Chondrocyte (in vitro differentiated cells): ENCODE measurements around the gene HECA. TPM values are rescaled to one million over a fixed set of nuclear protein-coding genes. Genes with fewer than 3 reads are reported as not detected.
"Not testable (repeated sequence)": the region's sequence is repeated elsewhere in the genome, so short reads cannot be mapped to it uniquely, and the experiment has no call there.

Experiments used
- DNase-seq: peaks from one replicate; pipeline ENCODE4 v3.0.0; 2021; ENCODE audit warnings: mixed read lengths, low spot score
- H3K27ac Mint-ChIP-seq: one replicate; pipeline ENCODE4 v1.8.0; 2021; ENCODE audit warnings: mild to moderate bottlenecking, moderate library complexity, mixed read lengths; ENCODE audit not compliant: unreplicated experiment
- H3K27me3 Mint-ChIP-seq: 2 replicates; pipeline ENCODE4 v1.8.0; 2021; ENCODE audit warnings: low read depth, mixed read lengths
- H3K36me3 Mint-ChIP-seq: 2 replicates; pipeline ENCODE4 v1.8.0; 2021; ENCODE audit warnings: low read depth, mixed read lengths
- H3K4me1 Mint-ChIP-seq: 2 replicates; pipeline ENCODE4 v1.8.0; 2021; ENCODE audit warnings: low read depth, mild to moderate bottlenecking, mixed read lengths
- H3K4me3 Mint-ChIP-seq: one replicate; pipeline ENCODE4 v1.8.0; 2021; ENCODE audit warnings: mild to moderate bottlenecking, moderate library complexity, mixed read lengths; ENCODE audit not compliant: unreplicated experiment
- H3K9me3 Mint-ChIP-seq: 2 replicates; pipeline ENCODE4 v1.8.0; 2021; ENCODE audit warnings: low read depth, mixed read lengths
- total RNA-seq: library from RNA; stranded (reverse); gene quantifications from 3 replicates; pipeline ENCODE4 v1.2.1, GENCODE V29; 2021
- TF ChIP-seq, protein P1 (sequence below): fragments of 200-600 bp; sonication (generic); IDR thresholded peaks from 2 replicates; pipeline ENCODE4 v1.5.0; 2021; ENCODE audit warnings: antibody characterized with exemption, mild to moderate bottlenecking, moderate library complexity

HECA gene
- total RNA-seq, 1 donor from 2014 or later: 23.8 TPM

GRCh38 chr6:139137706-139138105, 2.8 kb downstream of the HECA start:
- Mint-ChIP-seq H3K27ac (peak overlapping the region; percentile 65), H3K4me1 (peaks cover 44% of the 10 kb centered on the region), H3K4me3 (peak overlapping the region; percentile 93), H3K27me3 (no peaks in the 10 kb centered on the region), H3K36me3 (peaks cover 2% of the 10 kb centered on the region), H3K9me3 (no peaks in the 10 kb centered on the region)
- no peak for DNase-seq
- TF ChIP-seq, protein P1, sequence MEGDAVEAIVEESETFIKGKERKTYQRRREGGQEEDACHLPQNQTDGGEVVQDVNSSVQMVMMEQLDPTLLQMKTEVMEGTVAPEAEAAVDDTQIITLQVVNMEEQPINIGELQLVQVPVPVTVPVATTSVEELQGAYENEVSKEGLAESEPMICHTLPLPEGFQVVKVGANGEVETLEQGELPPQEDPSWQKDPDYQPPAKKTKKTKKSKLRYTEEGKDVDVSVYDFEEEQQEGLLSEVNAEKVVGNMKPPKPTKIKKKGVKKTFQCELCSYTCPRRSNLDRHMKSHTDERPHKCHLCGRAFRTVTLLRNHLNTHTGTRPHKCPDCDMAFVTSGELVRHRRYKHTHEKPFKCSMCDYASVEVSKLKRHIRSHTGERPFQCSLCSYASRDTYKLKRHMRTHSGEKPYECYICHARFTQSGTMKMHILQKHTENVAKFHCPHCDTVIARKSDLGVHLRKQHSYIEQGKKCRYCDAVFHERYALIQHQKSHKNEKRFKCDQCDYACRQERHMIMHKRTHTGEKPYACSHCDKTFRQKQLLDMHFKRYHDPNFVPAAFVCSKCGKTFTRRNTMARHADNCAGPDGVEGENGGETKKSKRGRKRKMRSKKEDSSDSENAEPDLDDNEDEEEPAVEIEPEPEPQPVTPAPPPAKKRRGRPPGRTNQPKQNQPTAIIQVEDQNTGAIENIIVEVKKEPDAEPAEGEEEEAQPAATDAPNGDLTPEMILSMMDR: no peak

- not testable (repeated sequence) for H3K36me3 Mint-ChIP-seq, H3K4me3 Mint-ChIP-seq, H3K27me3 Mint-ChIP-seq, DNase-seq, H3K9me3 Mint-ChIP-seq, H3K27ac Mint-ChIP-seq
- peaks cover 48% of the 10 kb centered on the region for H3K4me1 Mint-ChIP-seq
These were observed 6.0 kb downstream of the HECA start for GRCh38 chr6:139140854-139141253.

DNA sequence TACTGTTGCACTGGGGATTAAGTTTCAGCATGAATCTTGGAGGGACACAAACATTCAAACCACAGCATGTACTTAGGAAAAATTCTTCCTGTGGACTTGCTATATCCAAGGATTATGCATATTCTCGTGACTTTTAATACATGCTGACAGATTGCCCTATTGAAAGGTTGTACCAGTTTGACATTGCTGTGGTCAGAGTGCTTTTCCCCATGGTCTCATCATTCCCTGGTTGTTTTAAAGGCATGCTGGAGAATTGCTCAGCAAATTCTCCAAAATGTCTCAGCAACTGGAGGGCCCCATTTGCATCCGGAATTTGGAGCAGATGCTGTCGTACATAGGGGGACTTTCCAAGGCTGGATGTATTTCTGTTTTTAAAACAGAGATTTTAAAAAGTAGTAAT, 7.4 kb downstream of the HECA start:
- TF ChIP-seq, protein P1: no peak
- Mint-ChIP-seq H3K4me3 (no peak overlapping the region), H3K4me1 (peaks cover 40% of the 10 kb centered on the region), H3K36me3 (no peaks in the 10 kb centered on the region), H3K27ac (no peak overlapping the region), H3K27me3 (no peaks in the 10 kb centered on the region), H3K9me3 (no peaks in the 10 kb centered on the region)
- no peak for DNase-seq

GRCh38 chr6:139143111-139143510, 8.2 kb downstream of the HECA start:
- Mint-ChIP-seq H3K27me3 (no peaks in the 10 kb centered on the region), H3K4me3 (no peak overlapping the region), H3K27ac (no peak overlapping the region), H3K9me3 (no peaks in the 10 kb centered on the region), H3K4me1 (peaks cover 37% of the 10 kb centered on the region), H3K36me3 (no peaks in the 10 kb centered on the region)
- TF ChIP-seq, protein P1: no peak
- DNase-seq: no peak

DNA sequence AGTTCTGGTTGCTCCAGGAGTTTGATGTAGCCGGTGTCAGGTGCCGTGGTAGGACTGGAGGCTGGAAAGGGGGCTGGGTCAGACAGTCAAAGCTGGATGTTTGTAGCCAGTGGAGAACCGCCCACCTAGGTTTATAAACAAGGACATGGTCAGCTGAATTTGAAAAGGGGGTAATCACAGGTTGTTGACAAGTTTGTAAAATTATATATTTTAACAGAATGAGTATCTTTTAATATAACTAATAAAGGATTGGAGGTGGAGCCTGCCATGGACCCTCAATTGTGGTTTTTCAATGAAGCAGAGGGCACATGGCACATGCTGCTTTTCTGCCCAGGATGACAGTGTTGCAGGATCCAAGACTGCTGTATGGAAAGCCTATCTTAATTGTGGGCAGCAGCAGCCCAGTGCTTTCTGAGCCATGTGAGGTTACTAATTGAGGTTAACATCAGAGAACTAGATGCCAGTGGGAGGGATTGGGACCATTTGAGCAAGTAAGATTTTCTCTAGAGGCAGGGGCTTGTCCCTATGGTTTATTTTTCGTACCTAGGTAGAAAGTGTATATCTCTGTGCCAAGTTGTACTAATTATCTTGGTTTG, 9.7 kb downstream of the HECA start:
- peaks cover 39% of the 10 kb centered on the region for H3K4me1 Mint-ChIP-seq
- no peak overlapping the region for H3K27ac Mint-ChIP-seq
- no peaks in the 10 kb centered on the region for H3K9me3 Mint-ChIP-seq
- H3K27me3 Mint-ChIP-seq: no peaks in the 10 kb centered on the region
- no peak for DNase-seq
- no peak overlapping the region for H3K4me3 Mint-ChIP-seq
- TF ChIP-seq, protein P1: no peak
- no peaks in the 10 kb centered on the region for H3K36me3 Mint-ChIP-seq

- H3K4me3 Mint-ChIP-seq: no peak overlapping the region
- H3K27me3 Mint-ChIP-seq: no peaks in the 10 kb centered on the region
- DNase-seq: no peak
- TF ChIP-seq, protein P1: no peak
- peaks cover 48% of the 10 kb centered on the region for H3K4me1 Mint-ChIP-seq
- H3K9me3 Mint-ChIP-seq: no peaks in the 10 kb centered on the region
- H3K27ac Mint-ChIP-seq: no peak overlapping the region
- no peaks in the 10 kb centered on the region for H3K36me3 Mint-ChIP-seq
These were observed 10.8 kb downstream of the HECA start for GRCh38 chr6:139145661-139146060.
